Heart left ventricle (tissue), 13 donors: ENCODE results near the gene NAPA.

ENCODE experiments used
- POLR2A ChIP-seq, 2 donors: fragments of 450-650 bp; IDR thresholded peaks; one replicate each; pipeline ENCODE4 v1.6.1; 2017; ENCODE audit warnings: antibody characterized with exemption in 2 of 2, mild to moderate bottlenecking in 2 of 2, moderate library complexity in 2 of 2
- TF ChIP-seq, protein P1 (sequence below), 12 donors: fragments of 200-600 bp; sonication (generic) in 4 of 12; IDR thresholded peaks; one replicate each; pipeline versions ENCODE4 v1.5.0 to v1.8.0; 2018 to 2022; ENCODE audit warnings: antibody characterized with exemption in 12 of 12, mild to moderate bottlenecking in 5 of 12
- donor health status: ischemic (EF 13 %, LVEDD 7.1; RV severe dilation, severe dysfunction).
- donor health status: DM: no; HTN: yes; CAD: no.
- donor health status: DM: no; HTN: no; CAD: no.
- donor health status: ischemic (EF 25% LVEDD 6.9; RV normal size, moderate dysfunction).
- donor health status: ischemic (EF 25% LVEDD 5.7; RV mildly dilated, moderate dysfunction).
- donor health status: ischemic (EF 35%, LVEDD 5.7; RV mildly dilated, moderate dysfunction).
- donor health status: nonischemic (EF 11% LVEDD 7.7; RV severe dilation, severe dysfunction).
- donor health status: DM: yes; HTN: yes; CAD: no.
- donor health status: PGD.
- donor health status: ischemic (EF 29% LVEDD 5.4; RV normal size, mild dysfunction).
- donor health status: nonischemic (EF 23%, LVEDD 6.1; RV moderate dilation, normal function).

DNA sequence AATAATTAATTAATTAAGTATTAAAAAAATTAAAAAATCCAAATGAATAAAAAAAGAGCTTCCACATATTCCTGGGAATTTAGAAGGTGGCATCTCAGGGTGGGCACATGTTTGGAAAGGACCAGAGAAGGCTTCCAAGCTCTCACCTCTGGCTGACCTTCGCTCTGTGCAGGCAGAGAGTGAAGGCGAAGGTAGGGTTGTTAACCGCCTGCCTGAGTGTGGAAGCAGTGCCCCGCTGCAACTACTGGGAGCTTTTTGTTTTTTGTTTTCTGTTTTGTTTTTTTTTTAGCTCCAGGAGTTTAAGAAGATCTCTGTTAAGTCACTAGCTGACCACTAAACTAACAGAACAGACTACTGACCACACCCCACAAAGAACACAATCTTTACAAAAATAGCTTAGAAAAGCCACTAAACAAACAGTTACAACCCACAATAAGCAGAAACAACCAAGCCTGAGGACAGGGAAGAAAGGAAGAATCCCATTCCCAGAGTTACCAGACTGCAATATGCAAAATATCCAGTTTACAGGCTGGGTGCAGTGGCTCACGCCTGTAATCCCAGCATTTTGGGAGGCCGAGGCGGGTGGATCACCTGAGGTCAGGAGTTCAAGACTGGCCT, 46.7 kb upstream of the NAPA start:
- TF ChIP-seq, protein P1, sequence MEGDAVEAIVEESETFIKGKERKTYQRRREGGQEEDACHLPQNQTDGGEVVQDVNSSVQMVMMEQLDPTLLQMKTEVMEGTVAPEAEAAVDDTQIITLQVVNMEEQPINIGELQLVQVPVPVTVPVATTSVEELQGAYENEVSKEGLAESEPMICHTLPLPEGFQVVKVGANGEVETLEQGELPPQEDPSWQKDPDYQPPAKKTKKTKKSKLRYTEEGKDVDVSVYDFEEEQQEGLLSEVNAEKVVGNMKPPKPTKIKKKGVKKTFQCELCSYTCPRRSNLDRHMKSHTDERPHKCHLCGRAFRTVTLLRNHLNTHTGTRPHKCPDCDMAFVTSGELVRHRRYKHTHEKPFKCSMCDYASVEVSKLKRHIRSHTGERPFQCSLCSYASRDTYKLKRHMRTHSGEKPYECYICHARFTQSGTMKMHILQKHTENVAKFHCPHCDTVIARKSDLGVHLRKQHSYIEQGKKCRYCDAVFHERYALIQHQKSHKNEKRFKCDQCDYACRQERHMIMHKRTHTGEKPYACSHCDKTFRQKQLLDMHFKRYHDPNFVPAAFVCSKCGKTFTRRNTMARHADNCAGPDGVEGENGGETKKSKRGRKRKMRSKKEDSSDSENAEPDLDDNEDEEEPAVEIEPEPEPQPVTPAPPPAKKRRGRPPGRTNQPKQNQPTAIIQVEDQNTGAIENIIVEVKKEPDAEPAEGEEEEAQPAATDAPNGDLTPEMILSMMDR (IDR thresholded peaks at IDR 0.05), result no peak
- no peak for TF ChIP-seq POLR2A (IDR thresholded peaks at IDR 0.05)
